DND-41 (cell line): ENCODE results near the gene RAD51B.

ENCODE experiments used
- ATAC-seq: fragments of 200-7000 bp; cut with Tn5 transposase; 3 replicates; pipeline ENCODE4 v1.9.1; 2021; ENCODE audit warnings: low read depth; ENCODE audit not compliant: insufficient read depth
- DNase-seq: peaks from one replicate; pipeline ENCODE4 v3.0.0-alpha.2; 2020
- H2AFZ ChIP-seq: 2 replicates; pipeline ENCODE4 v1.6.0; 2012; ENCODE audit warnings: low read depth, low read length
- H3K27ac ChIP-seq: 2 replicates; pipeline ENCODE4 v1.5.1; 2012; ENCODE audit warnings: low read length, inconsistent platforms
- H3K27me3 ChIP-seq: fragments of 200-600 bp; sonication (generic); 2 replicates; pipeline ENCODE4 v1.6.0; 2012; ENCODE audit warnings: low read length, mild to moderate bottlenecking, inconsistent platforms; ENCODE audit not compliant: insufficient read depth, poor library complexity
- H3K36me3 ChIP-seq: 2 replicates; pipeline ENCODE4 v1.5.1; 2012; ENCODE audit warnings: low read length, inconsistent platforms; ENCODE audit not compliant: insufficient read depth
- H3K4me1 ChIP-seq: 2 replicates; pipeline ENCODE4 v1.5.1; 2012; ENCODE audit warnings: mild to moderate bottlenecking, low read length; ENCODE audit not compliant: insufficient read depth
- H3K4me2 ChIP-seq: 2 replicates; pipeline ENCODE4 v1.6.0; 2012; ENCODE audit warnings: mild to moderate bottlenecking, moderate library complexity, low read length, inconsistent platforms; ENCODE audit not compliant: insufficient read depth
- H3K4me3 ChIP-seq, 2 experiments: fragments of 200-600 bp in 1 of 2; shearing (Covaris generic) in 1 of 2; 2 replicates each; pipeline ENCODE4 v1.5.1; 2012 to 2016; ENCODE audit warnings: inconsistent platforms in 2 of 2, low read length in 2 of 2, mild to moderate bottlenecking in 2 of 2, low read depth in 1 of 2, moderate library complexity in 1 of 2
- H3K79me2 ChIP-seq: 2 replicates; pipeline ENCODE4 v1.6.0; 2012; ENCODE audit warnings: low read length, inconsistent platforms; ENCODE audit not compliant: insufficient read depth
- H3K9ac ChIP-seq: 2 replicates; pipeline ENCODE4 v1.6.0; 2012; ENCODE audit warnings: low read depth, mild to moderate bottlenecking, inconsistent platforms, low read length, moderate library complexity
- H3K9me3 ChIP-seq: 2 replicates; pipeline ENCODE4 v1.5.1; 2012; ENCODE audit warnings: low read length, moderate library complexity, mild to moderate bottlenecking, inconsistent platforms; ENCODE audit not compliant: insufficient read depth, severe bottlenecking
- H4K20me1 ChIP-seq: 2 replicates; pipeline ENCODE4 v1.6.0; 2012; ENCODE audit warnings: low read length; ENCODE audit not compliant: insufficient read depth
- CTCF ChIP-seq: IDR thresholded peaks from 2 replicates; pipeline ENCODE4 v1.5.1; 2012; ENCODE audit warnings: borderline replicate concordance, low read length, moderate library complexity, mild to moderate bottlenecking; ENCODE audit not compliant: poor library complexity, severe bottlenecking; ENCODE audit errors: extremely low read depth
- EZH2 ChIP-seq: IDR thresholded peaks from 3 replicates; pipeline ENCODE4 v1.6.1; 2012; ENCODE audit warnings: borderline replicate concordance, low read depth, mild to moderate bottlenecking, moderate library complexity, low read length, inconsistent platforms; ENCODE audit not compliant: severe bottlenecking

RAD51B gene

DNA sequence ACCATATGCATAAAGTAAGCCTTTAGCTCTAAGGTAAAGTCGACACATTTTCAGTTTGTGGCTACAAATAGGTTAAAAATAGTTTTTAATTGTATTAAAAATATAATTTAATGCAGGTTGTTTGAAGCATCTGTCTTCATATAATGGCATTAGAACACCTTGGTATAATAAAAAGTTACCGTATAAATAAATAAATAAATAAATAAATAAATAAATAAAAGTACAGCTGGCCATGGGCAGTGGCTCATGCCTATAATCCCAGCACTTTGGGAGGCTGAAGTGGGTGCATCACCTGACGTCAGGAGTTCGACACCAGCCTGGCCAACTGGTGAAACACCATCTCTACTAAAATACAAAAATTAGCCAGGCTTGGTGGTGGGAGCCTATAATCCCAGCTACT is 18.8 kb upstream of the RAD51B start:
- Histone ChIP-seq H3K36me3 (peaks cover 74% of the 10 kb centered on the region), H3K4me2 (no peak overlapping the region), H3K9ac (no peak overlapping the region), H3K27ac (no peak overlapping the region), H3K9me3 (no peaks in the 10 kb centered on the region), H3K4me1 (no peaks in the 10 kb centered on the region), H3K27me3 (no peaks in the 10 kb centered on the region), H3K4me3 (no peak overlapping the region), H4K20me1 (no peaks in the 10 kb centered on the region), H2AFZ (no peak overlapping the region), H3K79me2 (no peaks in the 10 kb centered on the region)
- TF ChIP-seq CTCF (no peak), EZH2 (no peak)
- DNase-seq (no peak), ATAC-seq (no peak)

DNA sequence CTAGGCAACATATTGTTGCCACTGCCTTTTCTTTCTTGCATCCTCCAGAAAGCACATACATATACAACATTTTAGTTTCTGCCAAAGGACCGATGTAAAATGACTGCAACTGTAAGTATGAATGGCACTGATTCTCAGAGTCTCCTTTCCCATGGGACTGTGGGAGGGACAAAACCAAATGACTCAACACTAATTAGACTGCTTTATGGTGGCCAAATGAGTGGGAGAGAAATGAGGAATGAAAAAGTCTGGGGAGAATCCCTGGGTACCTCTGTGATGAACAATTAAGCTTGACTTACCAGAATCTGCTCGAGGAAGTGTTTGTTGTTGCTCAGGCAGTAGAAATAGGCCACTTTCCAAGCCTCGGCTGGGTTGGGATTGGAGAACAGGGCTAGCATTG is 13.3 kb upstream of the RAD51B start:
- Histone ChIP-seq H4K20me1 (no peaks in the 10 kb centered on the region), H2AFZ (no peak overlapping the region), H3K36me3 (peaks cover 90% of the 10 kb centered on the region), H3K27me3 (no peaks in the 10 kb centered on the region), H3K79me2 (no peaks in the 10 kb centered on the region), H3K4me3 (no peak overlapping the region), H3K9me3 (no peaks in the 10 kb centered on the region), H3K4me2 (no peak overlapping the region), H3K9ac (no peak overlapping the region), H3K27ac (no peak overlapping the region), H3K4me1 (no peaks in the 10 kb centered on the region)
- TF ChIP-seq CTCF = no peak
- no peak for TF ChIP-seq EZH2
- no peak for ATAC-seq
- no peak for DNase-seq

DNA sequence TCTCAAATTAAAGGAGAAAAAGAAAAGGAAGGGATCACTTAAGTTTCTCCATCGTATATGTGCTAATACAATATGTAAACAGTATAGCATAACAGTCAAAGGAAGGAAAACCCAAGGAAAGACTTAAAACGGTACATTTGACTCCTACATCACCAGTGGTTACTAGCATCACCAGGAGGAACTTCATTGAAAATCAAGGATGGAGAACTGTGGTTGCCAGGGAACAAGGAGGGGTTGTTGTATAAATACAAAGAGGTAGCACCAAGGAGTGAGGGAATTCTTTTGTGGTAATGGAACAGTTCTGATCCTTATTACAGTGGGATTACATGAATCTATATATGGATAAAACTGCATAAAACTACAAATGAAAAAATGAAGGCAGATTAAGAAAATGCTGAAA is 4.8 kb upstream of the RAD51B start:
- DNase-seq (no peak), ATAC-seq (no peak)
- peak overlapping the region in 1 of 2 experiments; percentile 92; a peak in 1 of 4 replicates for H3K4me3 ChIP-seq
- no peaks in the 10 kb centered on the region for H4K20me1 ChIP-seq
- H3K27ac ChIP-seq = no peak overlapping the region
- no peaks in the 10 kb centered on the region for H3K9me3 ChIP-seq
- H2AFZ ChIP-seq = no peak overlapping the region
- H3K79me2 ChIP-seq = peaks cover 29% of the 10 kb centered on the region
- no peaks in the 10 kb centered on the region for H3K27me3 ChIP-seq
- H3K4me1 ChIP-seq = peaks cover 34% of the 10 kb centered on the region
- H3K9ac ChIP-seq = no peak overlapping the region
- peaks cover 35% of the 10 kb centered on the region for H3K36me3 ChIP-seq
- H3K4me2 ChIP-seq = peak overlapping the region; percentile 95
- no peak for TF ChIP-seq CTCF
